UCSD-AML1 (cell line): ENCODE results near the gene RAI2.
"Not testable (repeated sequence)": the region's sequence is repeated elsewhere in the genome, so short reads cannot be mapped to it uniquely, and the experiment has no call there.

Experiments
- DNase-seq: peaks from one replicate; lab custom pipeline; 2025; ENCODE audit not compliant: unreplicated experiment; lab: John Stamatoyannopoulos, UW

The RAI2 gene

GRCh38 chrX:17786554-17787347 is 74.3 kb downstream of the RAI2 start:
- not testable (repeated sequence) for DNase-seq

GRCh38 chrX:17779434-17779833 is 81.7 kb downstream of the RAI2 start:
- DNase-seq = no peak

- no peak for DNase-seq
These were observed 82.1 kb downstream of the RAI2 start for GRCh38 chrX:17778997-17779396.

- no peak for DNase-seq
These were observed 87.0 kb downstream of the RAI2 start for GRCh38 chrX:17774053-17774452.

GRCh38 chrX:17773221-17773876 is 87.7 kb downstream of the RAI2 start:
- no peak for DNase-seq

GRCh38 chrX:17769701-17770269 is 91.3 kb downstream of the RAI2 start:
- DNase-seq = no peak

GRCh38 chrX:17768997-17769396 is 92.1 kb downstream of the RAI2 start:
- DNase-seq = no peak

- DNase-seq = no peak
These were observed 93.4 kb downstream of the RAI2 start for GRCh38 chrX:17767734-17768133.

- no peak for DNase-seq
These were observed 101.1 kb downstream of the RAI2 start for GRCh38 chrX:17759990-17760389.

GRCh38 chrX:17758382-17758781 is 102.7 kb downstream of the RAI2 start:
- DNase-seq = no peak

- no peak for DNase-seq
These were observed 110.7 kb downstream of the RAI2 start for GRCh38 chrX:17750436-17750835.
